Measurements from ENCODE around the gene MRPL38. TPM values are rescaled to one million over a fixed set of nuclear protein-coding genes. Genes with fewer than 3 reads are reported as not detected.

Gene MRPL38
- total RNA-seq, 1 donor from 2014 or later = 85.5 TPM

- Histone ChIP-seq H3K27me3 (no peaks in the 10 kb centered on the region), H3K36me3 (no peaks in the 10 kb centered on the region), H3K4me3 (no peak overlapping the region), H3K27ac (no peak overlapping the region), H3K9me3 (no peaks in the 10 kb centered on the region), H3K4me1 (no peaks in the 10 kb centered on the region)
- no peak for DNase-seq
- intact Hi-C loops (cut with DNase I) = no loop called here
- ATAC-seq = no peak
- TF ChIP-seq CTCF (IDR thresholded peaks at IDR 0.05) = no peak
Measured at GRCh38 chr17:75932852-75933251, 28.2 kb upstream of the MRPL38 start.

GRCh38 chr17:75931062-75931461 lies 26.4 kb upstream of the MRPL38 start:
- no peak for TF ChIP-seq CTCF (IDR thresholded peaks at IDR 0.05)
- Histone ChIP-seq H3K27ac (no peak overlapping the region), H3K27me3 (no peaks in the 10 kb centered on the region), H3K4me3 (no peak overlapping the region), H3K36me3 (no peaks in the 10 kb centered on the region), H3K9me3 (no peaks in the 10 kb centered on the region), H3K4me1 (no peaks in the 10 kb centered on the region)
- no peak for ATAC-seq
- DNase-seq = no peak
- intact Hi-C loops (cut with DNase I) = no loop called here

GRCh38 chr17:75927286-75927922 lies 22.7 kb upstream of the MRPL38 start:
- H3K36me3 ChIP-seq = no peaks in the 10 kb centered on the region
- no peak overlapping the region for H3K27ac ChIP-seq
- no peak for DNase-seq
- no peaks in the 10 kb centered on the region for H3K4me1 ChIP-seq
- peak; percentile 43 for TF ChIP-seq CTCF (IDR thresholded peaks at IDR 0.05)
- H3K9me3 ChIP-seq = no peaks in the 10 kb centered on the region
- intact Hi-C loops (cut with DNase I) = no loop called here
- H3K27me3 ChIP-seq = no peaks in the 10 kb centered on the region
- no peak overlapping the region for H3K4me3 ChIP-seq
- peak; percentile 90 for ATAC-seq

- no peaks in the 10 kb centered on the region for H3K27me3 ChIP-seq
- H3K9me3 ChIP-seq = no peaks in the 10 kb centered on the region
- no peaks in the 10 kb centered on the region for H3K36me3 ChIP-seq
- intact Hi-C loops (cut with DNase I) = no loop called here
- no peak for TF ChIP-seq CTCF (IDR thresholded peaks at IDR 0.05)
- no peak for DNase-seq
- H3K4me1 ChIP-seq = no peaks in the 10 kb centered on the region
- H3K4me3 ChIP-seq = no peak overlapping the region
- ATAC-seq = no peak
- no peak overlapping the region for H3K27ac ChIP-seq
Measured at GRCh38 chr17:75926456-75926855, 21.8 kb upstream of the MRPL38 start.

- ATAC-seq (no peak), DNase-seq (no peak)
- no peak for TF ChIP-seq CTCF (IDR thresholded peaks at IDR 0.05)
- H3K4me3 ChIP-seq = no peak overlapping the region
- H3K27ac ChIP-seq = no peak overlapping the region
- no peaks in the 10 kb centered on the region for H3K27me3 ChIP-seq
- H3K4me1 ChIP-seq = no peaks in the 10 kb centered on the region
- intact Hi-C loops (cut with DNase I) = no loop called here
- H3K36me3 ChIP-seq = no peaks in the 10 kb centered on the region
- H3K9me3 ChIP-seq = no peaks in the 10 kb centered on the region
Measured at GRCh38 chr17:75925912-75926311, 21.2 kb upstream of the MRPL38 start.

- H3K9me3 ChIP-seq = no peaks in the 10 kb centered on the region
- no peak overlapping the region for H3K4me3 ChIP-seq
- TF ChIP-seq CTCF (IDR thresholded peaks at IDR 0.05) = no peak
- intact Hi-C loops (cut with DNase I) = no loop called here
- H3K36me3 ChIP-seq = no peaks in the 10 kb centered on the region
- DNase-seq (no peak), ATAC-seq (no peak)
- no peaks in the 10 kb centered on the region for H3K4me1 ChIP-seq
- no peak overlapping the region for H3K27ac ChIP-seq
- no peaks in the 10 kb centered on the region for H3K27me3 ChIP-seq
Measured at GRCh38 chr17:75925103-75925502, 20.4 kb upstream of the MRPL38 start.
